Epithelial cell of esophagus (primary cell): ENCODE measurements around the gene CATSPERD.

Experiments used
- DNase-seq: peaks from one replicate; pipeline ENCODE4 v3.0.0; 2010; ENCODE audit warnings: low read depth
- H3K4me3 ChIP-seq: 2 replicates; pipeline ENCODE4 v1.5.1; 2011; ENCODE audit warnings: mild to moderate bottlenecking, low read length, control low read depth
- TF ChIP-seq, protein P1 (sequence below): IDR thresholded peaks from 2 replicates; pipeline ENCODE4 v1.5.1; 2011; ENCODE audit warnings: low read depth, mild to moderate bottlenecking, low read length, control low read depth, inconsistent platforms; ENCODE audit not compliant: insufficient read depth; ENCODE audit errors: missing control alignments

Gene CATSPERD

DNA sequence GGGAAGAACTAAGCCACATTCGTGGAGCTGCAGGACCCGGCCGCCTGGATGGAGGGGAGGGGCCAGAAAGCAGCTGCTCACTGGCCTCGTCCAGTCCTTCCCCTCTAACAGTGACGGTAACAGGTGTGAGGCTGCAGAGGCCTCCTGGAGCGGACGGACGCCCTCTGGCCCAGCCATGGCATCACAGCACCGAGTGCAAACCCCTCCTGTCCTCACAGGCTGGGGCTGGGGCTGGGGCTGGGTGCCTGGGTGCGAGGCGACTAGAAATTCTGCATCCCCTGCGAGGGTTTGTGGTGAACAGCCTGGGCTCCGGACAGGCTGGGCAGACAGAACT is 43.7 kb upstream of the CATSPERD start:
- no peak for DNase-seq
- TF ChIP-seq, protein P1, sequence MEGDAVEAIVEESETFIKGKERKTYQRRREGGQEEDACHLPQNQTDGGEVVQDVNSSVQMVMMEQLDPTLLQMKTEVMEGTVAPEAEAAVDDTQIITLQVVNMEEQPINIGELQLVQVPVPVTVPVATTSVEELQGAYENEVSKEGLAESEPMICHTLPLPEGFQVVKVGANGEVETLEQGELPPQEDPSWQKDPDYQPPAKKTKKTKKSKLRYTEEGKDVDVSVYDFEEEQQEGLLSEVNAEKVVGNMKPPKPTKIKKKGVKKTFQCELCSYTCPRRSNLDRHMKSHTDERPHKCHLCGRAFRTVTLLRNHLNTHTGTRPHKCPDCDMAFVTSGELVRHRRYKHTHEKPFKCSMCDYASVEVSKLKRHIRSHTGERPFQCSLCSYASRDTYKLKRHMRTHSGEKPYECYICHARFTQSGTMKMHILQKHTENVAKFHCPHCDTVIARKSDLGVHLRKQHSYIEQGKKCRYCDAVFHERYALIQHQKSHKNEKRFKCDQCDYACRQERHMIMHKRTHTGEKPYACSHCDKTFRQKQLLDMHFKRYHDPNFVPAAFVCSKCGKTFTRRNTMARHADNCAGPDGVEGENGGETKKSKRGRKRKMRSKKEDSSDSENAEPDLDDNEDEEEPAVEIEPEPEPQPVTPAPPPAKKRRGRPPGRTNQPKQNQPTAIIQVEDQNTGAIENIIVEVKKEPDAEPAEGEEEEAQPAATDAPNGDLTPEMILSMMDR, result no peak

DNA sequence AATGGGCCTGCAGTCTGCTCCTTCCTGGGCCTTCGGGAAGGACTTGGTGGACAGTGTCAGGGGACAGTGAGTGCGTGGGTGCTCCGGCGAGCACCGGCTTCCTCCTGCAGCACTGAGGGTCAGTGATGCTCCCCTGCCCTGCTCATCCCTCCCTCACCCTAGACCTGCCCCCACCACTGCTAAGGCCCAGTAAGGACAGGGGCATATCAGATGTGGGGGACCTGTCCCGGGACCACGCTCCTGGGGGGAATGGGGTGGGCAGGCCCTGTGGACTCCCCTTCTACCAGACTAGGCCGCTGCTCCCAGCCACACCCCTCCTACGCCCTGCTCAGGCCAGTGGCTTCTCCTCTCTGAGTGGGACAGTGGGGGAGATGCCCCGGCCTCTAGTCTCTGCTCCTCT is 43.3 kb upstream of the CATSPERD start:
- DNase-seq, result no peak
- TF ChIP-seq, protein P1, result no peak
- no peak overlapping the region for H3K4me3 ChIP-seq

More for the DNA sequence above, 43.7 kb upstream of the CATSPERD start:
- no peak overlapping the region for H3K4me3 ChIP-seq

DNA sequence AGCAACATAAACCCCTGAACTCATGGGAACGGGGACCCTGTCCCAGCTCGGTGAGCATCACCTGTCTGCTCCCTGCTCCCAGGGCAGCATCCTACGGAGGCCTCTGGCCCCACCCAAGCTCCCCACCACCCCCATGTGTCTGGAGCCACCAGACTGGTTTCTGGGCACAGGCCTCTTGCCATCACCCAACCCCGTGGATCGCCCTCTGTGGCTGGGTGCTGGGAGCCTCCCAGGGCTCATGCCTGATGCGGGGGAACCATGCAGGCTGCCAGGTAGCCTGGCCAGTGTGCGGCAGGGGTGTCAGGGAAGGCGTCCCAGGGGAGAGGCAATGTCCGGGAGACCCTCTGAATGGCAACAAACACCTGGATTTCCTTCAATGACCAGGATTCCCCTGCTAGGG is 42.9 kb upstream of the CATSPERD start:
- TF ChIP-seq, protein P1, result no peak
- no peak overlapping the region for H3K4me3 ChIP-seq
- DNase-seq, result no peak

DNA sequence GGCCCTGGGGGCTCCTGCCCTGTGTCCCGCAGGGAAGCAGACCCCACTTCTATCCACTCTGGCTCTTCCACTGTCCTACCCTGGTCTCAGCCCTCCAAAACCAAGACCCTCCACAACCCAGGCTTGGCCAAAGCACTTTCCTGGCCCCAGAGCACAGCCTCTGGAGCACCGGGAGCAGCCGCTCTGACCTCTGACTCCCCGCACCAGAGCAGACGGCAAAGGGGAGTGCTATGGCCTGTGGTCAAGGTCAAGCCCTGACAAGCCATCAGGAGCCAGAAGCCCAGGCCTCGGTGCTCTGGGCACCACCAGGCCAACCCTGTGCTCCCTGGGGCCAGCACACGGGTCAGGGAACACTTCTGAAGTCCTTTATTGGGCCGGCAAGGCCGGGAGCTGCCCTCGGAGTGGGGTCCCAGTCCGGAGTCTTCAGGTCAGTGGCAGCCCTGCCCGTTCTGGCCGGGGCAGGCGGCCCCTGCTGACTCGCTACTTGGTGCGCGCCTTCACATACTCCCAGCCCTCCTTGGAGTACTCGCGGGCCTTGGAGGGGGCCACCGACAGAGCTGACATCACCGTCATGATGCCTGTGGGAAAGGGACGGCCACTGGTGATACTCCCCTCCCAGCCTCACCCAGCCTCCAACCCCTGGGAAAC is 42.2 kb upstream of the CATSPERD start:
- DNase-seq, result no peak
- no peak overlapping the region for H3K4me3 ChIP-seq
- TF ChIP-seq, protein P1, result no peak

DNA sequence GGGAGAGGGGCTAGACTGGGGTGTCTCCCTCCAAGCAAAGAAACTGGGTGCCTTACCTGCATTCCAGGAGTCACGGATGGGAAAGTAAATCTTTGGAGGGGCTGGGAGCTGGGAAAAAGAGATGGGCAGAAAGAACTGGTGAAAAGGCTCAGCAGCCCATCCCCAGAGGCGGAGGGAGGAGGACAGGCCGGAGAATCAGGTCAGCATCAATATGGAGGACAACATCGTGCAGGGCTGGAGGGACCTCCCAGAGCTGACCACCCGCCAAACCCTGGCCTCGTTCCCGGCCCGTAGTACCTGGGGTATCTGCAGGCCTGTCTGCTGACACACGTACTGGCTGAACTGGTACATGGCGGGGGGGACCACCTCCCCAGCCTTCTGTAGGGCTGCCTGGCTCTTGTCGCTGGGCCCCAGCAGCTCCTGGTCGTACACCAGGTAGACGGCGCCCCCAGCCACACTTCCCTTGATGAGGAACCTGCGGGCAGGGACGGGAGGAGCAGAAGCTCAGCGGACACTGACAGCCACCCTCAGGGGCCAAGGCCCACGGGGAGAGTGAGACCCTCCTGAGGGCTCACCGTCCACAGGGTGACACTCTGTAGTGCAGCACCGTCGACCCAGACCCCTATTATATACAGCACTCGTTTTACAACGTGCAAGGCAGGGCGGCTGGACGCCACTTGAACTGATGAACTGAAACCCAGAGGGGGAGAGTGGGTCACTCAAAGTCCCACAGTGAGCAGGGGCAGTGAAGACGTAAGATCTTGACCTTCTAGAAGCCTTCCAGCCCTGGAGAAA is 41.0 kb upstream of the CATSPERD start:
- no peak for DNase-seq
- TF ChIP-seq, protein P1, result no peak
- H3K4me3 ChIP-seq, result peak overlapping the region; percentile 98

DNA sequence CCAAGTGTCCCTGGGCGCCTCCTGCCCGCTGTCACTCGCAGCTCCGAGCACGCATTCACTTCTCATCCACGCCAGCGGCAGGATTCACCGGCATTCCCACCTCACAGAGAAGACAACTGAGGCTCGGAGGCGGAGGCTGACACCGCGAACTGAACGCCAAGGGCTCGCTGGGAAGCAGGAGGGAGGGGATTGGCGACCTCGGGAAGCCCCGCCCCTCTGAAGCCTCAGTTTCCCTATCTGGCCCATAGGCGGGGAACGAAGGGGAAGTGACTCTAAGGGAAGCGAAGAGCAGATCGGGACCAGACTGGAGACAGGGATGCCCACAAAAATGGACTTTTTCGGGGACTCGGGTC is 40.4 kb upstream of the CATSPERD start:
- TF ChIP-seq, protein P1, result no peak
- no peak for DNase-seq
- peak overlapping the region; percentile 98 for H3K4me3 ChIP-seq
